HG02571 (cell line): ENCODE data around the gene CTIF.

ENCODE experiments used
- ATAC-seq: cut with Tn5 transposase; IDR thresholded peaks from one replicate; pipeline ENCODE4 v1.9.1; 2021; ENCODE audit warnings: mild to moderate bottlenecking, moderate library complexity; ENCODE audit not compliant: unreplicated experiment

The CTIF gene

GRCh38 chr18:48531908-48532307 lies 6.9 kb upstream of the CTIF start:
- ATAC-seq: no peak

DNA sequence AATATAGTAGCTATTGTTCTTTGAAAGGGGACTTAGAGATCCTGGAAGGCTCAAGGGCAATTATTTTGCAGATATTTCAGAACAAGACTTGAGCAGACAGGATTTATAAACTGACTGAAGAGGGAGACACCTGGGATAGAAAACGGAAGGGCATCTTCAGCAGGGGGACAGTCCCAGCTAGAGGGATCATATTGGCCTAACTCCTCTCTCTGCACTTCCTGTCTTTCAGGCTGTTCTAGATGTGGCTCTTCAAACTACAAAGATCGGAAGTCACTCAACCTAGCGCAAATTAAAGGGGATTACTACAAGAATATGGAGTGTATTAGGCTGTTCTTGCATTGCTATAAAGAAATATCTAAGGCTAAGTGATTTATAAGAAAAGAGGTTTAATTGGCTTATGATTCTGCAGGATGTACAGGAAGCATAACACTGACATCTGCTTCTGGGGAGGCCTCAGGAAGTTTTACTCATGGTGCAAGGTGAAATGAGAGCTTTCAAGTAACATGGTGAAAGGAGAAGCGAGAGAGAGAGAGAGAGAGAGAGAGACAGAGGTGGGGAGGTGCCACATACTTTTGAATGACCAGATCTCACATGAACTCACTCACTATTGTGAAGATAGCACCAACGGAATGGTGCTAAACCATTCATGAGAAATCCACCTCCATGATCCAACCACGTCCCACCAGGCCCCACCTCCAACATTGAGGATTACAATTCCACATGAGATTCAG lies 5.3 kb upstream of the CTIF start:
- no peak for ATAC-seq

DNA sequence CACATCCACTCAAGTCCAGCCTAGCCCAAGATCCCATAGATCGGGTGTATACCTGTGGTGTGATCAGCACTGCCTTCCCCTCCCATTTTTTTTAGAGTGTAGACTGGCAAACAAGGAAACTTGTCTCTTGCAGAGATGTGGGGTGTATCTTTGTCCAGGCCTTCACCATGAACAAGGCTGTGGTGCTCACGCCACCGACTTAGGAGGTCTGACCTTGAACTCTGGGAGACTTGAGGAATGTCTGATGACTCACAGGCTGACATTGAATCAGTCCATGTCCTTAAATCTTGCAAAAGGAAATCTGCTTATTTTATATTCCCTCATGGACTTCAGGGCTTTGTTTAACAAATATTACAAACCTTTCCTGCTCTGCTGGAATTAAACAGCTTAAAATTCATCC lies 4.5 kb upstream of the CTIF start:
- no peak for ATAC-seq

DNA sequence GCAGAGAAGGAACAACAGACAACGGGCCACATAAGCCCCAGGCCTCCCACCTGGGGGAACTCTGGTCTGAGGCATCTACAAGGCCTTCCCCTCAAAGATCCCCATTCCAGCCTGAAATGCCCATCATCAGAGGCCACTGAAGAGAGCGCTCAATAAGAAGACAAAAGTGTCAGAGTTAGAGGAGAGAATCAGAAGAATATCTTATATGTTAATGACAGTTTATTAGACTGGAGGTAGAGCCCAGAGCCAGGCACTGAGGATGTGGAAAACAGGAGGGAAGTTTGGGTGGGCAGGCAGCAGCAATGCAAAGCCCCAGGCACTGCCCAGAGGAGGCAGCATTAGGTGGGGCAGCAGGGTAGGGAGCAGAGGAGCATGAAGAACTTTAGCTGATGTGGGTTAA lies 2.9 kb upstream of the CTIF start:
- ATAC-seq: no peak

DNA sequence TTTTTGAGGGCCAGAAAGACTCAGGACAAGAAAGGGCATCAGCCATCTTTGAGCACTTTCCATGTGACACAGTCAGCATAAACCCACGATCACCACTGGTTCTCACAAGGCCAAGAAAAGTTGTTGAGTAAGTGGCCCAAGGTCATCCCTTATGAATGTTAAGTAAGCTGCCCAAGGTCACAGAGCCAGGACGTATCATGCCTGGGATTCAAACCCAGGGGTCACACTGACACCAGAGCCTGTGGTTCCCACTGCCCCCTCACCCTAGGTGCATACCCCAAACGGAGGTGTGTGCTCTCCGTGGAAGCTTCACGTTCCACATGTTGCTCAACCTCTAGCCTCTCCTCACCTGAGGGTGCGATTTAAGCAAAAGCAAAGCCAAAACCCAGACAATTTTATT lies 2.3 kb upstream of the CTIF start:
- no peak for ATAC-seq

DNA sequence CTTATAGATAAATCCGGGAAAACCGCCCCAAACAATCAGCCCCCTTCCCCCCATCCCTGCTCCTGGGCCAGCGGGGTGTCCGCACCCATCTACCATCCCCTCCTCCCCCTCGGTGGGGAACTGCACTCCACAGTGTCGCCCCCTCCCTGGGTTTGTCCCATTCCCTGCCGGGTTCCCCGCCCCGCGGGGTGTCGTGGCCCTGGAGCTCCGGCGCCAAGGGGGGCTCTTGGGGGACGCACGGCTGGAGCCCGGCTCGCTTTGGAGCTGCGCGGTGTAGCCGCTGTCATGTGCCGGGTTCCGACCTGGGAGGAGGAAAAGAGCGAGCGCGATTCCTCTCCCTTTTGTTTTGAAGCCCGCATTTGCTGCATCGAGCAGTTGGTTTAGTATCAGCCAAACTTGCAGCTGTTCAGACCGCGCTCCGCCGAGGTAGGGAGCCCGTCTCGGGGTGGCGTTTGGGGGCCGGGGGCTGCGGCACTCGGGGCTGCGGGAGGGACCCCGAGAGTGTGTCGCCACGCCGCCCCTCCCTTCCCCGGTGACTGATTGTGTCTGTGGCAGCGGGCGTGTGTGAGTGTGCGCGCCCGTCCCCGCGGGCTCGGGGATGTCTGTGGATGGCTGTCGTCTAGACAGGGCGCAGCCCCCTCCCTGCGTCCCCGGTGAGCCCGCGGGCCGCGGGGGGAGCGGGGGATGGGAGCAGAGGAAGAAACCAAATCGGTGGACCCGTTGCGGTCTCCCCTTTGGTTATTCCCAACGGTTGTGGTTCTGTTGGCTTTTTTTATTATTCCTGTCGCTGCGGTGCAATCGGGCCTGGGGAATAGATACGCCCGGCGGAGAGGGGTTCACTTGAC lies 797 bp downstream of the CTIF start:
- ATAC-seq: no peak

DNA sequence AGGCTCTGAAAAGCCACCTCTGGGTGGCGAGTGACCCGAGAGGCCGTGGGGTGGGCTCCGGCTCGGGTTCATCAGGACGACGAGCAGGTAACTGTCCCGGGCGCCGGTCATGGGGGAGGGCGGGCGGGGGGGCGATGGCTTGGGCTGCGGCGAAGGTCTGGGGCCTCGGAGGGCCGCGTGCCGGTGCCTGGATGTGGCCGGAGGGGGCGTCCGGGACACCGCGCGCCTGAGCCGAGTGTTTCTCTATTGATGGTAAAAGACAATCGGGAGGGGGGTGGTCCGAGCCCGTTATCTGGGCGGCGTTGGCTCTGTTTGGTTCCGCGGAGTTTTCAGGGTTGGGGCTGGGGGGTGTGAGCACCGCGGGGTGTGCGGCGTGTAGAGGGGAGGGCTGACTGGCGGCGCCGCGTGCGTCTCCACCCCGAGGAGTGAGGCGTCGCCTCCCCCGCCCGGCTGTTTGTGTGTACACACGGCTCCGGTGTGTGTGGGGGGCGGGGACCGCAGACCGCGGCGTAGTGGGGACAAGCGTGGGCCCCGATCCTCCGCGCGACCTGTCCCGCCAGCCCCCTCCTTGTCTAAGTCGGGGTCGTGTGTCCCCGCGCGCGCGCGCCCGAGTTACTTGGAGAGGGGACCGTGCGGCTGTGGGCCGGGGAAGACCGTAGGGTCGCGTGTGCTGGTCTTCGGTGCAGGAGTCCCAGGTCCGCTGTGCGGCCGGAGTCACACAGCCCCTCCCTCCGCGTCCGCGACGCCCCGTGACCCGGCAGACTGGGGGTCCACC lies 1.6 kb downstream of the CTIF start:
- ATAC-seq: peak; percentile 43

DNA sequence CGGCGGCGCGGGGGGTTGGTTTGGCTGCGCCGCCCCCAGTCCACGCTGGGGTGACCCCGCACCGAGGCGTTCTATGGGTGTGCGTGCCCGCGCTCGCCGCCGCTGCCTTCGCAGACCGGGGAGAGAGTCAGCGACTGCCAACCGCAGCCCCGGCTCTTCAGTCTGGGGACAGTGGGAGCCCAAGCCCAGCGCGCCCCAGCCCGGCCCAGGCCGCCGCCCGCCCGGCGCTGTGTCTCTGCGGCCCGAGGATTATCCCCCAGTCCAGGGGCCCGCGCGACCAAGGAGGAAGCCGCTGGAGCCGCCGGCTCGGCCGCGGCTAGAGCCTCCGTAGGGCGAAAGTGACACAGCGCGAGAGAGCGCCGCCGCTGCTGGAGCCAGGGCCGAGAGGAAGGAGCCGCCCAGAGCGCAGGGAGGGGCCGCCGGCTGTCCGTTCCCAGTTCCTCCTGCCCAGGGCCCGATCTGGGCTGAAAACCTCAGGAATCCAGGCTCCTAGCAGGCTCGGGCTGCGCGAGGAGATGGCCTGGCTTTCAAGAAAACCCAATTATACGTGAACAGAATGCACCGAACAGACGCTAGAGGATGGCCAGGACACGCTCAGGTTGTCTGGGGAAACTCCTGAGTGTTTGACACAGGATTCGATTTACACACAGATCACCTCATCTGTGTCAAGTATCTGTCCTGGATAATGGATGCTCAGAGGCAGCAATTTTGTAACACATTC lies 2.4 kb downstream of the CTIF start:
- peak; percentile 32 for ATAC-seq

DNA sequence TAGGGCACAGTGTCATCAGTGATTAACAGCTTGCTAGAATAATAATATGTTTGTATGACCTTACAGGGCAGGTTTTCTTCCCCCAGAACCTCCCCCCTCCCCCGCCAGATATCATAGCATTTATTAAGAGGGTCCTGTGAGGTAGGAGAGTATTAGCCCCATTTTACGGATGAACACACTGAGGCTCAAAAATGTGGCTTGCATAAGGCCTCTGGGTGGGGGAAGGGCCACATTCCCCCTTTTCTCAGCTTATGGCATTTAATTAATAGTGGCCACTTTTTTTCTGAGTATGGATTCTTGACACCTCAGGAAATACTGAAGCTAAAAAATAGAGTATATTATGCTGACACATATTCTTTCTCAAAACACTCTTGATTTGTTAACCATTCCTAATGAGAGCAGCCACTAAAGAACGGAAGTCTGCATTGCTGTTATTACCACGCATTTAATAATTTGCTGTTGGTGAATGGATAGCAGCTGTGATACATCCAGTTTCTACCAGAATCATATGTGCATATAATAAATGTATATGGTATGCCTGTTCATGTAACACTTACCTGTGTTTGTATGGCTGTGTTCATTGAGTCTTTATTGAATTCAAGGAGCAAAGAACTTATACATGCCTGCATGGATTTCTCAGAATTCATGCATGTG lies 3.0 kb downstream of the CTIF start:
- no peak for ATAC-seq

- ATAC-seq: no peak
Measured at GRCh38 chr18:48542513-48543181, 3.8 kb downstream of the CTIF start.

DNA sequence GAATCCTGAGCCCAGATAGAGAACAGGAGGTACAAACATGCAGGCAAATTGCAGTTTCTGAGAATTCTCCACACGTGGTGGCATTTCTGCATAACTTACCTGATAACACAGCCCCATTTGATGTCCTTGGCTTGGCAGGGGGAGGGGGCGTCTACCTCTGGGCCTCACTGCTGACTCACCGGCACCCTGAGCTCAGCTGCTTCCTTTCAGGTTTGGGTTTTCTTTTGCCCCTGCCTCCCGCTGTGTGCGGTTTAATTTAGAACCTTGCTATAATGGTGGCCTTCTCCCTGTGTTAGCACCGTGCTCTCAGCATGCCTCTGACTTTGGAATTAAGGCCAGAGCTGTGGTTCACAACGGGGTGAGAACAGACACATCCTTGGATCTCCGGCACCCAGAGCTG lies 4.4 kb downstream of the CTIF start:
- no peak for ATAC-seq

GRCh38 chr18:48544116-48544515 lies 5.3 kb downstream of the CTIF start:
- no peak for ATAC-seq

GRCh38 chr18:48544661-48545415 lies 6.0 kb downstream of the CTIF start:
- no peak for ATAC-seq

DNA sequence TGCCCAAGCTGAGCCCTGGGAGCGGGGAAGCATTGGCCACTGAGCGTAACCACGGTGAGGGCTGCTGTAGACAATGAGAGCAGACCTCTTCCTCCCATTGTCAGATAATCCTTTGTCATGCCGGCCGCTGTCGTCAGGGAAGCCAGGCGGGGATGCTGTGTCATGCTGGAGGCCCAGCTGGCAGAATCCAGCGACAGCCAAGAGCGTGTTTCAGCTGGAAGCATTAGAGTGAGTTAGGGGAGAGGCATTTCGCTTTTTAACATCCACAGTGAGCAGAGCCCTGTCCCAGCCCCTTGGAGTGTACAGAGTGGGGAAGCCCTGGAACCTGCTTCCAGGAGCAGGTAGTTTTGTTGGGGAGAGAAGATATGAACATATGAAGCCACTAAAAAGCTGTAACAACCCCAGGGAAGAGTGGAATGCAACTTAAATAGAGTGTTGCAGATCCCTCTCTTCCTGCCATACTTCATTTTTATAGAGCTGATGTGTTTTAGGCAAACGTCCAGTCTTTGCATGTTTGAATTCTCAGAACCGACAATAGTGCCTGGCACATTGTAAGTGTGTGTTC lies 7.0 kb downstream of the CTIF start:
- no peak for ATAC-seq

DNA sequence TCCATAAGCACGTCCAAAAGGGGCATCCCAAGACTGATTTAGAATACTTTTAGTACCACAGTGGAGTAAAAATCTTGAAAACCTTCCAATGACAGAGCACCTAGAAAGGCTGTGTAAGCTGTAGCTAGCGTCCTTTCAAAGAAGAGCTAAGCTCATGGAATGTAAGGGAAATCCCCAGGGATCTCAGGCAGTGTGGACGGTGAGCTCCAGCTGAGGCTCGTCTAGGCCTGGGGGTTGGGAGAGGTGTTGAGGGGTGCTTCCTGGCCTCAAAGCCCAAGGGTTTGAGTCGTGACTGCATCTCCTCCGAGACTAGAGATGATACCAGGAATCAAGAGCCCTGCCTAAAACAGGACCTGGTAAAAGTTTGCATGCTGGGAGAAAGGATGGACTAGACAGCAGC lies 7.6 kb downstream of the CTIF start:
- no peak for ATAC-seq

DNA sequence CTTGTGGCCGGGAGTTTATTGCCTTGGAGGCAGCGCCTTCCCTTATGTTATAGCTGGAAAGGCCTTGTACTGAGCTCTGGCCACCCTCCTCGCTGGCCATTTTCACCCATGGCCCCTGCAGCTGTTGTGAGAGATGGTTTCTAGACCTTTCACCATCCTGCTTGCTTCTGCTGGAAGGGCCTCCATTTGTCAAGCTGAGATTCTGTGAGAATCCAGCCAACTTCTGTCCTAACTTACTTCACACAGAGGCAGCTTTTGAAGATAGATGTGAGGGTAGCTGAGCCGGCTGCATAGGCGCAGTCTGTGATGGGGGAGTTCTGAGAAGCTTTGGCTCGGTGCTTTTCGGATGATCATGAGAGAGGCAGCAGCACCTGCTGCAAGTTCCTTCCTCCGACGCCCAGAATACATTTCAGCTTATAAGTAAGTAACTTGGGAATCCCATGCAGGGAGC lies 8.7 kb downstream of the CTIF start:
- ATAC-seq: no peak

DNA sequence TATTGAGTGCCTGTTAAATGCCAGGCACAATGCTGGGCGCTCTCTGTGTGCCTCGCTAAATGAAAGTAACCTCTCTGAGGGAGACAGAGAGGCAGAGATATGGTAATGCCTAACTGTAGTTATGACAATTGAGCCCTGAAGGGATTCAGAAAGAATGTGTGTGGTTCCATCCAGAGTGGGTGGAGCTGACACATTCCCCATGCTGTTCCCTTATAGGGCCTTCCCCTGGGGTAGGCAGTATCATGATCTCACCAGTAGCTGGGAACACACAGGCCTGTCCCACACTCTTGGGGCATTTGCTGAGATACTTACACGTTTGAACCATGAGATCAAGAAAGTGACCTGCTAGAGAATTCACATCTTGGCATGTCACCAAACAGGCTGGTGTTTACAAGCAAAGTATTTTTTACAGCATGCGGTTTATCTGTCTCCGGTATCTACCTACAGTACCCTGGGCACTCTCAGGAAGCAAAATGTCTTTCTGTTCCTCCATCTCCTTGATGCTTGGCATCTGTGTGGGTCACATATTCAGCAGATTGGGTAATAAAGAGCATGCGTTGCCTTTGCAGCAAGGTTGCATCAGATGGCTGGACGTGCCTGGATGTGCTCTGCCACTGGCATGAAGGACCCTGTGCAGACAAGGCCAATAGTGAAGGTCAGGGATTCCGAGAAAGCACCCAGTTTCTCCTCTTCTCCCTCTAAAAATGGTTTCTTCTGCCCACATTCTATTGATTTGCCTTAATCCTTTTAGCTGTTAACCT lies 9.4 kb downstream of the CTIF start:
- no peak for ATAC-seq

- no peak for ATAC-seq
Measured at GRCh38 chr18:48548921-48549320, 10.1 kb downstream of the CTIF start.
